Neural cell (in vitro differentiated cells): ENCODE results near the gene USP36. TPM values are rescaled to one million over a fixed set of nuclear protein-coding genes. Genes with fewer than 3 reads are reported as not detected.
"Not testable (repeated sequence)": the region's sequence is repeated elsewhere in the genome, so short reads cannot be mapped to it uniquely, and the experiment has no call there.

Experiments
- H2AFZ ChIP-seq: fragments of 200-600, 300-800 bp; sonication (generic), shearing (Covaris generic); 2 replicates; pipeline ENCODE4 v1.6.0; 2014; ENCODE audit warnings: low read depth, mild to moderate bottlenecking, antibody characterized with exemption, low read length, moderate library complexity
- H3F3A ChIP-seq: fragments of 200-600 bp; shearing (Covaris generic); 2 replicates; pipeline ENCODE4 v1.6.1; 2016; ENCODE audit warnings: mild to moderate bottlenecking, moderate library complexity, mixed read lengths, antibody characterized with exemption, low read length; ENCODE audit not compliant: insufficient read depth, poor library complexity, severe bottlenecking
- H3K27ac ChIP-seq: fragments of 200-600, 300-800 bp; sonication (generic), shearing (Covaris generic); 2 replicates; pipeline ENCODE4 v1.5.1; 2014; ENCODE audit warnings: mild to moderate bottlenecking, low read length, moderate library complexity
- H3K27me3 ChIP-seq: fragments of 300-800, 200-600 bp; sonication (generic), shearing (Covaris generic); 2 replicates; pipeline ENCODE4 v1.6.0; 2014; ENCODE audit warnings: mild to moderate bottlenecking, low read depth, low read length, moderate library complexity; ENCODE audit not compliant: insufficient read depth
- H3K36me3 ChIP-seq: fragments of 300-800, 200-600 bp; sonication (generic), shearing (Covaris generic); 2 replicates; pipeline ENCODE4 v1.5.1; 2014; ENCODE audit warnings: mild to moderate bottlenecking, antibody characterized with exemption, low read length, moderate library complexity; ENCODE audit not compliant: insufficient read depth
- H3K4me2 ChIP-seq: fragments of 300-800, 200-600 bp; sonication (generic), shearing (Covaris generic); 2 replicates; pipeline ENCODE4 v1.6.0; 2014; ENCODE audit warnings: mild to moderate bottlenecking, low read length
- H3K4me3 ChIP-seq: fragments of 300-800, 200-600 bp; sonication (generic), shearing (Covaris generic); 2 replicates; pipeline ENCODE4 v1.5.1; 2014; ENCODE audit warnings: mild to moderate bottlenecking, low read length, moderate library complexity
- H3K79me2 ChIP-seq: fragments of 200-600 bp; shearing (Covaris generic); replicated peaks from 2 replicates; pipeline ENCODE4 v1.6.0; 2014; ENCODE audit warnings: mild to moderate bottlenecking, low read length, moderate library complexity; ENCODE audit not compliant: insufficient read depth
- H3K9ac ChIP-seq: fragments of 300-800, 200-600 bp; sonication (generic), shearing (Covaris generic); 2 replicates; pipeline ENCODE4 v1.6.1; 2016; ENCODE audit warnings: mild to moderate bottlenecking, low read length, mixed read lengths
- H3K9me2 ChIP-seq: fragments of 200-600 bp; shearing (Covaris generic); 2 replicates; pipeline ENCODE4 v1.6.1; 2016; ENCODE audit warnings: mild to moderate bottlenecking, low read length, mixed read lengths; ENCODE audit not compliant: insufficient read depth
- H3K9me3 ChIP-seq: fragments of 200-600, 300-800 bp; sonication (generic), shearing (Covaris generic); 2 replicates; pipeline ENCODE4 v1.6.1; 2016; ENCODE audit warnings: mild to moderate bottlenecking, mixed run types, low read length, moderate library complexity, mixed read lengths
- H4K20me1 ChIP-seq: fragments of 200-600 bp; shearing (Covaris generic); 2 replicates; pipeline ENCODE4 v1.6.1; 2016; ENCODE audit warnings: mild to moderate bottlenecking, mixed run types; ENCODE audit not compliant: insufficient read depth
- EP300 ChIP-seq: fragments of 450-650 bp; conservative IDR thresholded peaks from 2 replicates; pipeline ENCODE4 v1.6.1; 2014; ENCODE audit warnings: antibody characterized with exemption, mild to moderate bottlenecking, moderate library complexity; ENCODE audit not compliant: poor library complexity, severe bottlenecking
- EZH2 ChIP-seq: fragments of 200-600, 300-800 bp; shearing (Covaris generic), sonication (generic); IDR thresholded peaks from 2 replicates; pipeline ENCODE4 v1.6.1; 2014; ENCODE audit warnings: antibody characterized with exemption, low read length, borderline replicate concordance, mild to moderate bottlenecking; ENCODE audit not compliant: insufficient read depth, poor library complexity, severe bottlenecking
- MXI1 ChIP-seq: fragments of 450-650 bp; conservative IDR thresholded peaks from 2 replicates; pipeline ENCODE4 v1.6.1; 2014; ENCODE audit warnings: antibody characterized with exemption, mild to moderate bottlenecking; ENCODE audit not compliant: poor library complexity, severe bottlenecking
- POLR2AphosphoS5 ChIP-seq: IDR thresholded peaks from 2 replicates; pipeline ENCODE4 v1.6.1; 2012
- RAD21 ChIP-seq: fragments of 450-650 bp; conservative IDR thresholded peaks from 2 replicates; pipeline ENCODE4 v1.6.1; 2014; ENCODE audit warnings: antibody characterized with exemption, mild to moderate bottlenecking, moderate library complexity
- SMC3 ChIP-seq: fragments of 450-650 bp; conservative IDR thresholded peaks from 2 replicates; pipeline ENCODE4 v1.6.1; 2014; ENCODE audit warnings: antibody characterized with exemption, mild to moderate bottlenecking, moderate library complexity; ENCODE audit not compliant: poor library complexity
- TAF1 ChIP-seq: IDR thresholded peaks from 2 replicates; pipeline ENCODE4 v1.6.1; 2012; ENCODE audit warnings: low read depth
- polyA plus RNA-seq: library from polyadenylated mRNA; depleted of rRNA; stranded (reverse); fragments of >200 nt; gene quantifications from 2 replicates; pipeline ENCODE4 v1.2.3, GENCODE V29; 2014
- TF ChIP-seq, protein P1 (sequence below): fragments of 450-650 bp; IDR thresholded peaks from 2 replicates; pipeline ENCODE4 v1.5.1; 2014; ENCODE audit warnings: antibody characterized with exemption, mild to moderate bottlenecking, moderate library complexity; ENCODE audit not compliant: poor library complexity, severe bottlenecking
- TF ChIP-seq, protein P2 (sequence below): IDR thresholded peaks from 2 replicates; pipeline ENCODE4 v1.6.1; 2012; ENCODE audit warnings: borderline replicate concordance

Gene USP36
- polyA plus RNA-seq, 1 donor from 2014 or later: 14.4 TPM

DNA sequence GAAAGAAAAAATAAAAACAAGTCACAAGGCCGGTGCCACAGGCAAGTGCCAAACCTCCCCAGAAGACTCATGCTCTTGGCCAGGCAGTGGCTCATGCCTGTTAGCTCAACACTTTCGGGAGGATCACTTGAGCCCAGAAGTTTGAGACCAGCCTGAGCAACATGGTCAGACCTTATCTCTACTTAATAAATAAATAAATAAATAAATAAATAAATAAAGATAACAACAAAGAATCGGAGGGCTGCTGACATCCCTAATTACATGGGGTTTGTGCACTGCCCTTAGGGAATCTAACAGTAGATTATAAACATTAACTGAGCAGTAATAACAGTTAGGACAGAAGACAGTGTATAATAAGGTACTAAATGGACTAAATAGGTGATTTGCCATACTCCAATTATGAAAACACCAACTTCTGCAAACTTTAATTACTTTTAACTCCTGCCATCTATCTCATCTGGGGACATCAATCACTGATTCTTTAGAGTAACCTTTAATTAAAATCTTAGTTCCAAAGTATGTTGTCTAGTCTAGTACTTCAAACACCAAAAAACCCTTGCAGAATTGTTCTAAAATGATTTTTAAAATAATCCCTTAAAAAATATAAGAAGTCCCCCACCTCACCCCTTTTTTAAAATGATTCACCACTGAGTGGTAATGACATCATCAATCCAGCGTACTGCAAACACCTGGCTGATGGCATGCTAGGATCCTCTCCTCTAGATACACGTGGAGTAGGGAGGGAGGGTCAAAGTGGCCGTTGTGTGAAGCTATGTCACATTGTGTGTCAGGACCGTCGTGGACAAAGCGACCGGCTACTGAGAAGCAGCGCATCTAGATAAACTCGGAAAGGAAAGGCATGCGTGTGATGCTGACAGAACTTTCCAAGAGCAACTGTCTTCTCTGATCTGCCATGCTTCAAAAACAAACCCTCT lies 87.0 kb downstream of the USP36 start:
- Histone ChIP-seq H3K79me2 (peaks cover 18% of the 10 kb centered on the region), H4K20me1 (no peaks in the 10 kb centered on the region), H3F3A (no peaks in the 10 kb centered on the region), H3K36me3 (no peaks in the 10 kb centered on the region), H3K9me3 (no peaks in the 10 kb centered on the region), H3K9ac (no peak overlapping the region), H3K4me2 (no peak overlapping the region), H2AFZ (no peak overlapping the region), H3K4me3 (no peak overlapping the region), H3K9me2 (no peaks in the 10 kb centered on the region), H3K27ac (no peak overlapping the region), H3K27me3 (no peaks in the 10 kb centered on the region)
- TF ChIP-seq EZH2 (no peak), TAF1 (no peak), MXI1 (no peak)
- TF ChIP-seq, protein P1, sequence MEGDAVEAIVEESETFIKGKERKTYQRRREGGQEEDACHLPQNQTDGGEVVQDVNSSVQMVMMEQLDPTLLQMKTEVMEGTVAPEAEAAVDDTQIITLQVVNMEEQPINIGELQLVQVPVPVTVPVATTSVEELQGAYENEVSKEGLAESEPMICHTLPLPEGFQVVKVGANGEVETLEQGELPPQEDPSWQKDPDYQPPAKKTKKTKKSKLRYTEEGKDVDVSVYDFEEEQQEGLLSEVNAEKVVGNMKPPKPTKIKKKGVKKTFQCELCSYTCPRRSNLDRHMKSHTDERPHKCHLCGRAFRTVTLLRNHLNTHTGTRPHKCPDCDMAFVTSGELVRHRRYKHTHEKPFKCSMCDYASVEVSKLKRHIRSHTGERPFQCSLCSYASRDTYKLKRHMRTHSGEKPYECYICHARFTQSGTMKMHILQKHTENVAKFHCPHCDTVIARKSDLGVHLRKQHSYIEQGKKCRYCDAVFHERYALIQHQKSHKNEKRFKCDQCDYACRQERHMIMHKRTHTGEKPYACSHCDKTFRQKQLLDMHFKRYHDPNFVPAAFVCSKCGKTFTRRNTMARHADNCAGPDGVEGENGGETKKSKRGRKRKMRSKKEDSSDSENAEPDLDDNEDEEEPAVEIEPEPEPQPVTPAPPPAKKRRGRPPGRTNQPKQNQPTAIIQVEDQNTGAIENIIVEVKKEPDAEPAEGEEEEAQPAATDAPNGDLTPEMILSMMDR: no peak
- TF ChIP-seq, protein P2, sequence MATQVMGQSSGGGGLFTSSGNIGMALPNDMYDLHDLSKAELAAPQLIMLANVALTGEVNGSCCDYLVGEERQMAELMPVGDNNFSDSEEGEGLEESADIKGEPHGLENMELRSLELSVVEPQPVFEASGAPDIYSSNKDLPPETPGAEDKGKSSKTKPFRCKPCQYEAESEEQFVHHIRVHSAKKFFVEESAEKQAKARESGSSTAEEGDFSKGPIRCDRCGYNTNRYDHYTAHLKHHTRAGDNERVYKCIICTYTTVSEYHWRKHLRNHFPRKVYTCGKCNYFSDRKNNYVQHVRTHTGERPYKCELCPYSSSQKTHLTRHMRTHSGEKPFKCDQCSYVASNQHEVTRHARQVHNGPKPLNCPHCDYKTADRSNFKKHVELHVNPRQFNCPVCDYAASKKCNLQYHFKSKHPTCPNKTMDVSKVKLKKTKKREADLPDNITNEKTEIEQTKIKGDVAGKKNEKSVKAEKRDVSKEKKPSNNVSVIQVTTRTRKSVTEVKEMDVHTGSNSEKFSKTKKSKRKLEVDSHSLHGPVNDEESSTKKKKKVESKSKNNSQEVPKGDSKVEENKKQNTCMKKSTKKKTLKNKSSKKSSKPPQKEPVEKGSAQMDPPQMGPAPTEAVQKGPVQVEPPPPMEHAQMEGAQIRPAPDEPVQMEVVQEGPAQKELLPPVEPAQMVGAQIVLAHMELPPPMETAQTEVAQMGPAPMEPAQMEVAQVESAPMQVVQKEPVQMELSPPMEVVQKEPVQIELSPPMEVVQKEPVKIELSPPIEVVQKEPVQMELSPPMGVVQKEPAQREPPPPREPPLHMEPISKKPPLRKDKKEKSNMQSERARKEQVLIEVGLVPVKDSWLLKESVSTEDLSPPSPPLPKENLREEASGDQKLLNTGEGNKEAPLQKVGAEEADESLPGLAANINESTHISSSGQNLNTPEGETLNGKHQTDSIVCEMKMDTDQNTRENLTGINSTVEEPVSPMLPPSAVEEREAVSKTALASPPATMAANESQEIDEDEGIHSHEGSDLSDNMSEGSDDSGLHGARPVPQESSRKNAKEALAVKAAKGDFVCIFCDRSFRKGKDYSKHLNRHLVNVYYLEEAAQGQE: no peak

DNA sequence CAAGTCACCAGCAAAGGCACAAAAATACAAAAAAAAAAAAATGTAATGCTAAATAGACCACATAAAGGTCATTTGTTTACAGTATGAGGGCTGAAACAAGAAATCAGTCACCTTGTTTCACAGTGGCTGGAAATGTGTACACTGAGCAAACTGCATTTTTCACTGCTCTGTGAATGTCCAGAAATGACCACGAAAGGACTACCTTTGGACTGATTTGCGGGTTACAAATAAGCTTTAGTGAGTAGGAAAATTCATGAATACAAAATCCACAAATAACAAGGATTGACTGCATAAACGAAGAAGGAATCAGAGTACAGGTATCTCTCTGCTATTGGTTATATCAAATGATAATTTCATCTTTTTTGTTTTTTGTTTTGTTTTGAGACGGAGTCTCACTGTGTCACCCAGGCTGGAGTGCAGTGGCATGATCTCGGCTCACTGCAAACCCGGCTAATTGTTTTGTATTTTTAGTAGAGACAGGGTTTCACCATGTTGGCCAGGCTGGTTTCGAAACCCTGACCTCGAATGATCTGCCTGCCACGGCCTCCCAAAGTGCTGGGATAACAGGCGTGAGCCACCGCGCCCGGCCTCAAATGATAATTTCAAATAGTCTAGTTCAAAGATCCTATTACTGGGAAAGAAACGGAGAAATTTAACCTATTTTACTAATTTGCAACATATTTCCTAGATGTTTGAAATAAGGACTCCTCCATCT lies 89.0 kb downstream of the USP36 start:
- H3K79me2 ChIP-seq: peaks cover 24% of the 10 kb centered on the region
- H3K9me2 ChIP-seq: no peaks in the 10 kb centered on the region
- H3K27me3 ChIP-seq: no peaks in the 10 kb centered on the region
- TF ChIP-seq TAF1 (no peak), EZH2 (no peak), SMC3 (no peak), MXI1 (no peak), EP300 (no peak), RAD21 (no peak), POLR2AphosphoS5 (no peak)
- TF ChIP-seq, protein P2: no peak
- TF ChIP-seq, protein P1: no peak
- H3K4me3 ChIP-seq: no peak overlapping the region
- H3K36me3 ChIP-seq: no peaks in the 10 kb centered on the region
- no peak overlapping the region for H2AFZ ChIP-seq
- H3K9me3 ChIP-seq: no peaks in the 10 kb centered on the region
- H3F3A ChIP-seq: no peaks in the 10 kb centered on the region
- H3K27ac ChIP-seq: no peak overlapping the region
- no peak overlapping the region for H3K9ac ChIP-seq
- H4K20me1 ChIP-seq: no peaks in the 10 kb centered on the region
- H3K4me2 ChIP-seq: no peak overlapping the region

DNA sequence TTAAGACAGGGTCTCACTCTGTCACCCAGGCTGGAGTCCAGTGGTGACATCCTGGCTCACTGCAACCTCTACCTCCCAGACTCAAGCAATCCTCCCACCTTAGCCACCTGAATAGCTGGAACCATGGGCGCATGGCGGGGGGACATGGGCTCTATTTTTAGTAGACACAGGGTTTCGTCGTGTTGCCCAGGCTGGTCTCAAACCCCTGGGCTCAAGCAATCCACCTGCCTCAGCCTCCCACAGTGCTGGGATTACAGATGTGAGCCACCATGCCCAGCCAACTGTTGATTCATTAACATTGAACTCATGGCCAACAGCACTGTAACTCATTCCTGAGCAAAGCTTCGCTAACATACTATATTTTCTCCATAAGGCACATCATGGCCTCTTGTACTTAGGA lies 89.6 kb downstream of the USP36 start:
- H3K4me3 ChIP-seq, H2AFZ ChIP-seq, H3K9ac ChIP-seq, H3K27me3 ChIP-seq, H3K9me2 ChIP-seq, H3K4me2 ChIP-seq, H3K27ac ChIP-seq, H3K36me3 ChIP-seq, H3F3A ChIP-seq, H3K9me3 ChIP-seq, H4K20me1 ChIP-seq: not testable (repeated sequence)
- H3K79me2 ChIP-seq: peaks cover 24% of the 10 kb centered on the region
